ENCODE results near the gene KREMEN1. TPM values are rescaled to one million over a fixed set of nuclear protein-coding genes. Genes with fewer than 3 reads are reported as not detected.

The KREMEN1 gene
- total RNA-seq, 1 donor from 2014 or later = 20.5 TPM

- TF ChIP-seq CTCF (IDR thresholded peaks at IDR 0.05; ENCODE audit: partially characterized antibody, unreplicated experiment) = no peak
- Mint-ChIP-seq H3K4me3 (ENCODE audit: unreplicated experiment) (no peak overlapping the region), H3K27me3 (ENCODE audit: unreplicated experiment) (no peaks in the 10 kb centered on the region), H3K36me3 (ENCODE audit: unreplicated experiment) (no peaks in the 10 kb centered on the region), H3K27ac (ENCODE audit: unreplicated experiment) (no peak overlapping the region), H3K9me3 (ENCODE audit: unreplicated experiment) (peaks cover 1% of the 10 kb centered on the region), H3K4me1 (ENCODE audit: low read depth, unreplicated experiment) (peaks cover 25% of the 10 kb centered on the region)
- no peak for DNase-seq
Measured at GRCh38 chr22:29093501-29094300, 20.9 kb downstream of the KREMEN1 start.

- H3K27ac Mint-ChIP-seq (ENCODE audit: unreplicated experiment) = no peak overlapping the region
- no peaks in the 10 kb centered on the region for H3K36me3 Mint-ChIP-seq (ENCODE audit: unreplicated experiment)
- H3K27me3 Mint-ChIP-seq (ENCODE audit: unreplicated experiment) = no peaks in the 10 kb centered on the region
- H3K4me3 Mint-ChIP-seq (ENCODE audit: unreplicated experiment) = no peak overlapping the region
- H3K9me3 Mint-ChIP-seq (ENCODE audit: unreplicated experiment) = no peaks in the 10 kb centered on the region
- TF ChIP-seq CTCF (IDR thresholded peaks at IDR 0.05; ENCODE audit: partially characterized antibody, unreplicated experiment) = no peak
- no peak for DNase-seq
- peaks cover 10% of the 10 kb centered on the region for H3K4me1 Mint-ChIP-seq (ENCODE audit: low read depth, unreplicated experiment)
Measured at GRCh38 chr22:29095459-29095858, 22.6 kb downstream of the KREMEN1 start.

- TF ChIP-seq CTCF (IDR thresholded peaks at IDR 0.05; ENCODE audit: partially characterized antibody, unreplicated experiment) = no peak
- DNase-seq = no peak
- no peaks in the 10 kb centered on the region for H3K9me3 Mint-ChIP-seq (ENCODE audit: unreplicated experiment)
- peaks cover 11% of the 10 kb centered on the region for H3K4me1 Mint-ChIP-seq (ENCODE audit: low read depth, unreplicated experiment)
- no peaks in the 10 kb centered on the region for H3K36me3 Mint-ChIP-seq (ENCODE audit: unreplicated experiment)
- H3K27me3 Mint-ChIP-seq (ENCODE audit: unreplicated experiment) = no peaks in the 10 kb centered on the region
- H3K27ac Mint-ChIP-seq (ENCODE audit: unreplicated experiment) = no peak overlapping the region
- H3K4me3 Mint-ChIP-seq (ENCODE audit: unreplicated experiment) = no peak overlapping the region
Measured at GRCh38 chr22:29096736-29097669, 24.2 kb downstream of the KREMEN1 start.

- no peak for DNase-seq
- Mint-ChIP-seq H3K9me3 (ENCODE audit: unreplicated experiment) (no peaks in the 10 kb centered on the region), H3K4me3 (ENCODE audit: unreplicated experiment) (no peak overlapping the region), H3K27me3 (ENCODE audit: unreplicated experiment) (peaks cover 2% of the 10 kb centered on the region), H3K4me1 (ENCODE audit: low read depth, unreplicated experiment) (peaks cover 23% of the 10 kb centered on the region), H3K27ac (ENCODE audit: unreplicated experiment) (no peak overlapping the region), H3K36me3 (ENCODE audit: unreplicated experiment) (no peaks in the 10 kb centered on the region)
- no peak for TF ChIP-seq CTCF (IDR thresholded peaks at IDR 0.05; ENCODE audit: partially characterized antibody, unreplicated experiment)
Measured at GRCh38 chr22:29098296-29098695, 25.5 kb downstream of the KREMEN1 start.
